WTC11 (cell line): ENCODE results near the gene GNAL.

Source experiments
- AFF4 ChIP-seq: sonication (generic); formaldehyde crosslinking; IDR thresholded peaks from 2 replicates; pipeline ENCODE4 v1.8.1; 2023; ENCODE audit warnings: mild to moderate bottlenecking, missing genetic modification reagents, borderline replicate concordance
- CTCF ChIP-seq: fragments of 200-600 bp; IDR thresholded peaks from 2 replicates; pipeline ENCODE4 v1.8.0; 2022; ENCODE audit warnings: antibody characterized with exemption
- GRHL2 ChIP-seq: fragments of 250-450 bp; sonication (Bioruptor Pico); IDR thresholded peaks from 2 replicates; pipeline ENCODE4 v1.8.0; 2022; ENCODE audit warnings: mild to moderate bottlenecking, moderate library complexity; ENCODE audit not compliant: insufficient replicate concordance, severe bottlenecking
- IRF1 ChIP-seq: sonication (generic); formaldehyde crosslinking; IDR thresholded peaks from 2 replicates; pipeline ENCODE4 v1.8.0; 2023; ENCODE audit warnings: missing genetic modification reagents
- JUN ChIP-seq: sonication (generic); formaldehyde crosslinking; IDR thresholded peaks from 2 replicates; pipeline ENCODE4 v1.8.0; 2023; ENCODE audit warnings: mild to moderate bottlenecking, missing genetic modification reagents
- OVOL2 ChIP-seq: fragments of 250-450 bp; sonication (Bioruptor Pico); IDR thresholded peaks from 2 replicates; pipeline ENCODE4 v1.9.0; 2021; ENCODE audit warnings: mild to moderate bottlenecking, borderline replicate concordance
- TEAD4 ChIP-seq: sonication (generic); formaldehyde crosslinking; IDR thresholded peaks from 2 replicates; pipeline ENCODE4 v1.8.0; 2022; ENCODE audit warnings: mild to moderate bottlenecking, missing genetic modification reagents
- ZNF416 ChIP-seq: fragments of 250-450 bp; sonication (Bioruptor Pico); IDR thresholded peaks from 2 replicates; pipeline ENCODE4 v1.9.0; 2021; ENCODE audit warnings: mild to moderate bottlenecking, inconsistent platforms

- TF ChIP-seq OVOL2 (CRISPR knock-in tag) (no peak), CTCF (no peak), GRHL2 (CRISPR knock-in tag) (no peak), AFF4 (CRISPR knock-in tag) (no peak), JUN (CRISPR knock-in tag) (no peak), IRF1 (CRISPR knock-in tag) (no peak), ZNF416 (CRISPR knock-in tag) (no peak), TEAD4 (no peak)
These were observed 58.7 kb downstream of the GNAL start for GRCh38 chr18:11747731-11748130.
